Retinal pigment epithelial cell (primary cell): Measurements from ENCODE around the gene RNU6-1.

ENCODE experiments used
- DNase-seq: peaks from one replicate; pipeline ENCODE4 v3.0.0-alpha.2; 2010; ENCODE audit warnings: low read depth
- H3K4me3 ChIP-seq: 2 replicates; pipeline ENCODE4 v1.5.1; 2011; ENCODE audit warnings: mild to moderate bottlenecking, low read length, control low read depth, moderate library complexity
- TF ChIP-seq, protein P1 (sequence below): conservative IDR thresholded peaks from 2 replicates; pipeline ENCODE4 v1.5.1; 2011; ENCODE audit warnings: low read depth, low read length, control low read depth, inconsistent platforms

The RNU6-1 gene

DNA sequence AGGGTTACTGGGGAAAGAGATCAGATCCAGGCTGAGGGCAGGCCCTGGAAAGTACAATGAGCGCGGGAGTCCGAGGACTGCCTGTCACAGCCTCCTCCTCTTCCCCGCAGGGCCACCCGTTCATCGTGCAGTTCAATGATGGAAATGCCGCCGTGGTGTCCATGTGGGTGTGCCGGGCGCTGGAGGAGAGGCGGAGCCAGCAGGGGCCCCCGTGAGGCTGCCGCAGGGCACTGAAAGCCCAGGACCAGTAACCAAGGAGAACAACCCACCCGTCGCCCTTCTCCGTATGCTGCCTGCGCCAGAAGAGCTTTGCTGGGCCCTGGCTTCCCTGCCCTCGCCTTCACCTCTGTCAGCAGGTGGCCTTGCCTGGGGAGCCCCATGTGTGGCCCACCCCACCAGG, 33.3 kb downstream of the RNU6-1 start:
- no peak overlapping the region for H3K4me3 ChIP-seq
- no peak for DNase-seq
- TF ChIP-seq, protein P1, sequence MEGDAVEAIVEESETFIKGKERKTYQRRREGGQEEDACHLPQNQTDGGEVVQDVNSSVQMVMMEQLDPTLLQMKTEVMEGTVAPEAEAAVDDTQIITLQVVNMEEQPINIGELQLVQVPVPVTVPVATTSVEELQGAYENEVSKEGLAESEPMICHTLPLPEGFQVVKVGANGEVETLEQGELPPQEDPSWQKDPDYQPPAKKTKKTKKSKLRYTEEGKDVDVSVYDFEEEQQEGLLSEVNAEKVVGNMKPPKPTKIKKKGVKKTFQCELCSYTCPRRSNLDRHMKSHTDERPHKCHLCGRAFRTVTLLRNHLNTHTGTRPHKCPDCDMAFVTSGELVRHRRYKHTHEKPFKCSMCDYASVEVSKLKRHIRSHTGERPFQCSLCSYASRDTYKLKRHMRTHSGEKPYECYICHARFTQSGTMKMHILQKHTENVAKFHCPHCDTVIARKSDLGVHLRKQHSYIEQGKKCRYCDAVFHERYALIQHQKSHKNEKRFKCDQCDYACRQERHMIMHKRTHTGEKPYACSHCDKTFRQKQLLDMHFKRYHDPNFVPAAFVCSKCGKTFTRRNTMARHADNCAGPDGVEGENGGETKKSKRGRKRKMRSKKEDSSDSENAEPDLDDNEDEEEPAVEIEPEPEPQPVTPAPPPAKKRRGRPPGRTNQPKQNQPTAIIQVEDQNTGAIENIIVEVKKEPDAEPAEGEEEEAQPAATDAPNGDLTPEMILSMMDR = no peak

DNA sequence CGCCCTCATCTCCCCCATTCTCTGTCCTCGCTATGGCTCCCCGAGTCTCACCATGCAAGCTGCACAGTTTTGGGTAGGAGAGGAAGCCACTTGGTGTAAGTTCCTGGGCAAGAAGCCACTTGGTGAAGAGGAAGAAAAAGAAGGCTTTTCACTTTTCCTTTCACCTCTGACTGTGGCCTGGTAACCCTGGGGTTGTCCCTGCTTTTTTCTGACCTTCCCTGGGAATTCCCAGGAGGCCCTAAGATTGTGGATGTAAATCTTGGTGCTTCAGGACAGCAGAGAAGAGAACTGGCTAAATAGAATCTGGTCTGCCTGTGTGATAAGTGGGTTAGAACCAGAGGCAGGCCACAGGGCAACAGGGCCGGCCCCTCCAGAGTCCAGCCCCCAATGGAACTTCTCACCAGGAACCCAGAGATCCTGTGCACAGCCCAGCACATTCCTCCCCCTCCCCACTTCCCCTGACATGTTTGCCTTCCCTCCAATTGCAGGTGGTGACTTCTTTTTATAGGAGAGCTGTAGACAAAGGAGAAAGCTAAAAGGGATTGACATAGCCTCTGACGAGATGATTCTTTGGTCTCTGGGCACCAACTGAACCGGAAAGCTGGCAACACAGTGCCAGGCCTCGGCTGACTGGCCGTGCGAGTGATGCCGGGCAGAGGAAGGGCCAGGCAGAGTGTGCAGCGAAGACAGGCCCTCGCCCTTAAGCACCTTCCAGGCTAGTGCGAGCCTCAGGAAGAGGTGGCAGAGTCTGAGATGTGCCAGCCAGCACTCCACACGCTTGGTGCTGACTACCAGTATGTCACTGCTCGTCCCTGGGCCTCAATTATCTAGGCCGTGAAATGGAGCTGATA, 34.0 kb downstream of the RNU6-1 start:
- TF ChIP-seq, protein P1 = no peak
- no peak overlapping the region for H3K4me3 ChIP-seq
- DNase-seq = no peak

- TF ChIP-seq, protein P1 = no peak
- no peak for DNase-seq
- H3K4me3 ChIP-seq = no peak overlapping the region
Observed at GRCh38 chr15:67805008-67805665, 34.7 kb downstream of the RNU6-1 start.

GRCh38 chr15:67803996-67804843, 35.6 kb downstream of the RNU6-1 start:
- no peak overlapping the region for H3K4me3 ChIP-seq
- TF ChIP-seq, protein P1 = no peak
- no peak for DNase-seq

- TF ChIP-seq, protein P1 = no peak
- no peak for DNase-seq
- H3K4me3 ChIP-seq = no peak overlapping the region
Observed at GRCh38 chr15:67803299-67803698, 36.5 kb downstream of the RNU6-1 start.

DNA sequence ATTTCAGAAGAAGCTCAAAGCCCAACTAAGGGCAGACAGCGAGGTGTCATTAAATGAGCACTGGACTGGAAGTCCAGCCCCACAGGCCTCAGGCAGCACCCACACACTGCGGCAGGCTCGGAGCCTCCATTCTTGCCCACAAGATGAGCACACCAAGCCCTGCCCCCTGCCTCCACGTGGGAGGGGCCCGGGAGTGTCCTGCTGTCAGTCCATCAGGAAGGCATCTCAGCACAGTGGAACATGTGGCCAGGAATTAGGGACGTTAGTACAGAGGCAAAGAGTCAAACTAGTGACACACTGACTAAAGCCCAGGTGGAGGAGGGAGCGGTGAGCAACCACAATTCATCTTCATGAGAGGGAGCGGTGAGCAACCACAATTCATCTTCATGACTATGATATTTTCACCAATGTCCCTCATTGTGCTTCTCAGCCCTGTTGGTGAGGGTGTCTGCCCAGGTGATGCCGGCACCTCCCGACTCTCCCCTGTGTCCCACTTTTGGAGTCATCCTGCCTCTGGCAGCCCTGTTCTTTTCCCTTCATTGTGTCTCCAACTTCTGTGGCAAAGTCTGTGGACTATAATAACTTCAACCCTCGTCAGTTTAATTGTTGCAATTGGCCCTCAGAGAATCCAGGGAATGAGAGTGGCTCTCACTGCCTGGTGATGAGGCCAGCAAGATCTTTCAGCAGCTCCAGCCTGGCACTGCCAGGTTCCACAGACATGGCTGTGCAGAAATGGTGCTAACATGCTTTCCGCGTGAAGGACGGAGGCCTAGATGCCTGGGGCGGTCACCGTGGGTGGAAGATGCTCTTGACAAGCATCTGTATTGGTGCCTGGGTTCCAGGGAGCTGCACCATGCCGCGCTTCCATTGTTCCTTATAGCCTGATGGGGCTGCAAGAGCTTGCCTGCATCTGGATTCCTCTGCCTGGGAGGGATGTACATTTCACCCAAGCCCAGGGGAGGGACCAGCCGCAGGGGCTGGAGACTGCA, 37.6 kb downstream of the RNU6-1 start:
- TF ChIP-seq, protein P1 = no peak
- DNase-seq = no peak
- H3K4me3 ChIP-seq = no peak overlapping the region
